Upper lobe of left lung (tissue), 6 donors: ENCODE data around the gene MT3. TPM values are rescaled to one million over a fixed set of nuclear protein-coding genes. Genes with fewer than 3 reads are reported as not detected.
A peak's percentile ranks its signal among the peaks of the same experiment; 100 is the strongest.
"Not testable (repeated sequence)": the region's sequence is repeated elsewhere in the genome, so short reads cannot be mapped to it uniquely, and the experiment has no call there.

Source experiments
- ATAC-seq, 2 donors: fragments of 200-7000 bp; cut with Tn5 transposase; one replicate each; pipeline ENCODE4 v1.9.1; 2022; ENCODE audit warnings: mild to moderate bottlenecking in 2 of 2, moderate library complexity in 2 of 2; ENCODE audit not compliant: low FRiP score in 2 of 2
- DNase-seq, 2 donors: peaks; one replicate each; pipeline ENCODE4 v3.0.0-alpha.2; 2019 to 2020
- H3K27ac ChIP-seq, 4 donors: fragments of 200-600 bp; sonication (generic); one replicate each; pipeline ENCODE4 v1.5.1; 2016 to 2019
- H3K27me3 ChIP-seq, 4 donors: fragments of 200-600 bp; sonication (generic); one replicate each; pipeline ENCODE4 v1.5.1; 2017 to 2019
- H3K36me3 ChIP-seq, 4 donors: fragments of 200-600 bp; sonication (generic); one replicate each; pipeline ENCODE4 v1.5.1; 2016 to 2019
- H3K4me1 ChIP-seq, 4 donors: fragments of 200-600 bp; sonication (generic); one replicate each; pipeline ENCODE4 v1.5.1; 2018 to 2019
- H3K4me3 ChIP-seq, 4 donors: fragments of 200-600 bp; sonication (generic); one replicate each; pipeline ENCODE4 v1.5.1; 2017 to 2019; ENCODE audit warnings: mild to moderate bottlenecking in 2 of 4, moderate library complexity in 1 of 4
- H3K9me3 ChIP-seq, 4 donors: fragments of 200-600 bp; sonication (generic); one replicate each; pipeline ENCODE4 v1.5.1; 2018 to 2019
- EP300 ChIP-seq, 4 donors: sonication (generic); formaldehyde crosslinking; IDR thresholded peaks; one replicate each; pipeline ENCODE4 v1.5.1; 2017; ENCODE audit warnings: antibody characterized with exemption in 4 of 4, control low read depth in 2 of 4
- POLR2A ChIP-seq, 4 donors: fragments of 450-650 bp; IDR thresholded peaks; one replicate each; pipeline ENCODE4 v1.5.1; 2016 to 2017; ENCODE audit warnings: antibody characterized with exemption in 4 of 4, mild to moderate bottlenecking in 2 of 4
- POLR2AphosphoS5 ChIP-seq, 2 donors: sonication (generic); formaldehyde crosslinking; IDR thresholded peaks; one replicate each; pipeline ENCODE4 v1.5.1; 2017; ENCODE audit warnings: antibody characterized with exemption in 2 of 2
- WGBS, 2 donors: methylation state at CpG; one replicate each; pipeline ENCODE4 v1.1.5; 2017 to 2018; 5-methylcytosine and 5-hydroxymethylcytosine counted together
- total RNA-seq, 6 donors: library from RNA; depleted of rRNA in 4 of 6; stranded (reverse); fragments of >200 nt in 4 of 6; gene quantifications; one replicate each; pipeline versions ENCODE4 v1.1.0 to v1.2.1, GENCODE V29; 2016 to 2021
- TF ChIP-seq, protein P1 (sequence below), 6 experiments: fragments of 450-650 bp in 4 of 6; fragments of 200-600 bp in 2 of 6; sonication (generic) in 2 of 6; IDR thresholded peaks; one replicate each; pipeline ENCODE4 v1.5.1; 2016 to 2019; ENCODE audit warnings: antibody characterized with exemption in 6 of 6
- donor health status: DM: no; HTN: no; CAD: no; lungs with moderate emphysema.
- donor health status: DM: no; HTN: yes; CAD: no; lungs with severe emphysema.

Gene MT3
- total RNA-seq, 6 donors from 2014 or later: 1.4 to 1.5 TPM; not detected in 4

DNA sequence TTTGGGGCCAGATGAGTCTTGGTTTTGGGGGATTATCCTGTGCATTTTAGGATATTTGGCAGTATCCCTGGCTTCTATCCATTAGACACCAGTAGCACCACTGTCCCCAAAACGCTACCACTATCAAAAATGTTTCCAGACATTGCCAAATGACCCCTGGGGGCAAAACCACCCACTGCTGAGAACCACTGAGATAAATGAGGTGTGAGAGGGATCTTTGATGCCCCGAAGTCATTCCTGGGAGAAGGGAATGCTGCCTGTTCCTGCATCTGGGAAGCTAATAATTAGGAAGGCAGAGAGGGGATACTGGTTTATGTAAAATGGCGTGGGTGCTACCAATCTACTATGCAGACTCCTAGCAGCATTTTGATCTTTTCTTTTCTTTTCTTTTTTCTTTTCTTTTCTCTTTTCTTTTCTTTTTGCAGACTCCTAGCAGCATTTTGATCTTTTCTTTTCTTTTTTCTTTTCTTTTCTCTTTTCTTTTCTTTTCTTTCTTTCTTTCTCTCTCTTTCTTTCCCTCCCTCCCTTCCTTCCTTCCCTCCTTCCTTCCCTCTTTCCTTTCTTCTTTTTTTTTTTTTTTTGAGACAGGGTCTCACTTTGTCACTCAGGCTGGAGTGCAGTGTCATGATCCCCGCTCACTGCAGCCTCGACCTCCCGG lies 8.8 kb upstream of the MT3 start:
- no peaks in the 10 kb centered on the region for H3K36me3 ChIP-seq
- DNase-seq (no peak), ATAC-seq (no peak)
- H3K27ac ChIP-seq: no peak overlapping the region
- 78 to 84% methylated on average over 6 of the region's 6 CpGs for WGBS, 2 donors
- TF ChIP-seq POLR2A (IDR thresholded peaks at IDR 0.05) (no peak), POLR2AphosphoS5 (IDR thresholded peaks at IDR 0.05) (no peak), EP300 (IDR thresholded peaks at IDR 0.05) (no peak)
- TF ChIP-seq, protein P1, sequence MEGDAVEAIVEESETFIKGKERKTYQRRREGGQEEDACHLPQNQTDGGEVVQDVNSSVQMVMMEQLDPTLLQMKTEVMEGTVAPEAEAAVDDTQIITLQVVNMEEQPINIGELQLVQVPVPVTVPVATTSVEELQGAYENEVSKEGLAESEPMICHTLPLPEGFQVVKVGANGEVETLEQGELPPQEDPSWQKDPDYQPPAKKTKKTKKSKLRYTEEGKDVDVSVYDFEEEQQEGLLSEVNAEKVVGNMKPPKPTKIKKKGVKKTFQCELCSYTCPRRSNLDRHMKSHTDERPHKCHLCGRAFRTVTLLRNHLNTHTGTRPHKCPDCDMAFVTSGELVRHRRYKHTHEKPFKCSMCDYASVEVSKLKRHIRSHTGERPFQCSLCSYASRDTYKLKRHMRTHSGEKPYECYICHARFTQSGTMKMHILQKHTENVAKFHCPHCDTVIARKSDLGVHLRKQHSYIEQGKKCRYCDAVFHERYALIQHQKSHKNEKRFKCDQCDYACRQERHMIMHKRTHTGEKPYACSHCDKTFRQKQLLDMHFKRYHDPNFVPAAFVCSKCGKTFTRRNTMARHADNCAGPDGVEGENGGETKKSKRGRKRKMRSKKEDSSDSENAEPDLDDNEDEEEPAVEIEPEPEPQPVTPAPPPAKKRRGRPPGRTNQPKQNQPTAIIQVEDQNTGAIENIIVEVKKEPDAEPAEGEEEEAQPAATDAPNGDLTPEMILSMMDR (IDR thresholded peaks at IDR 0.05): no peak
- no peaks in the 10 kb centered on the region for H3K27me3 ChIP-seq
- no peak overlapping the region for H3K4me3 ChIP-seq
- H3K9me3 ChIP-seq: no peaks in the 10 kb centered on the region
- H3K4me1 ChIP-seq: no peaks in the 10 kb centered on the region

DNA sequence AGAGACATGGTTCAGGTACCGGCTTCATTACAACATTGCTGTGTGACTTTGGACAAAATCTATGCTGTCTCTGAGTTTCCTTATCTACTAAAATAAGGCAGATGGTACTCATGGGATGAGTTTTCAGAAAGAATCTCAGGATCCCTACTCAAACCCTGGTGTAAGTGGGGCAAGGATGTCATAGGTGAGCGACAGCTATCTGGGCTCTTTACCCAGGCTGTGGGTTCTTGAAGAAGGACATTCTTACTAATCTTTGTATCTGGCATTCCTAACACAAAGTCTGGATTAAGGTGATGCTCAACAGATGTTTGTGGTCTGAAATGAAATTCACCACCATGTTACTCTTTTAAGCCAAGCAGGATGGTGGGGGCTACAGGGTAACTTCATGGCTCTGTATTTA lies 6.4 kb upstream of the MT3 start:
- H3K9me3 ChIP-seq, H3K4me3 ChIP-seq, ATAC-seq, H3K36me3 ChIP-seq, H3K27me3 ChIP-seq, H3K27ac ChIP-seq, DNase-seq, H3K4me1 ChIP-seq: not testable (repeated sequence)
- 95 to 100% methylated on average over 2 of the region's 2 CpGs for WGBS, 2 donors

DNA sequence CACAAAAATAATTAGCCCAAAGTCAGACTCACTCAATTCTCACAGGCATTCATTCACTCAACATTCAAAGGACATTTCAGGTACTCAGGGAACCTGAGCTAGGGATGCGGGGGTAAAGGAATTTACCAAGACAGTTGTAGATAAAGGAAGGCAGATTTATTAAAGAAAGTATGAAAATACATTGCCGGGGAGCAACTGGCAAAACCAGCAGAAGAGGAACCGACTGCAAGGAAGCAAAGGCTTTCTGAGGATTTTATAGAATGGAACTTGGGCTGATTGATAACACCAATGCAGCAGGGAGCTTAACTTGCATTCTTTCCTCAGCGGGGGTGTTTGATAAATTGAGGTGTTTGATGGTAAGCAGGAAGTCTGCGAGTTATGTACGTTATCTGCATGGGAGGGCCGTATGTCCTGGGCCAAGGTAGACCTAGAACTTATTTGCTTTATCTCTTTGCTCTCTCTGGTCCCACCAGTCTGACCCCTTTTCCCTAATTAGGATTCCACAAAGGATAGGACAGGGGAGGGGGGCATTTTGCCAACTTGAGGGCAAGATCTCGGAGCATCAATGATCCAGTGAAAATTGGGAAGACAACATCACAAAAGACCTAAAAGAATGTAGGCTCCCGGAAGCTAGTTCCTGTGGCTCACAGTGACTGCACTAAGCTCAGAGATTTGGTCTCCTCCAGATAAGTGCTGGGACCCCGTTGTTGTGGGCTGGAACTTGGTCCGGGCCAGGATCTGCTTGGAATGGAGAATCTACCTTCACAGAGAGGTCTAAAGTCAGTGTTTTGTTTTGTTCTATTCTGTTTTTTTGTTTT lies 5.8 kb upstream of the MT3 start:
- no peak for ATAC-seq
- H3K9me3 ChIP-seq: no peaks in the 10 kb centered on the region

DNA sequence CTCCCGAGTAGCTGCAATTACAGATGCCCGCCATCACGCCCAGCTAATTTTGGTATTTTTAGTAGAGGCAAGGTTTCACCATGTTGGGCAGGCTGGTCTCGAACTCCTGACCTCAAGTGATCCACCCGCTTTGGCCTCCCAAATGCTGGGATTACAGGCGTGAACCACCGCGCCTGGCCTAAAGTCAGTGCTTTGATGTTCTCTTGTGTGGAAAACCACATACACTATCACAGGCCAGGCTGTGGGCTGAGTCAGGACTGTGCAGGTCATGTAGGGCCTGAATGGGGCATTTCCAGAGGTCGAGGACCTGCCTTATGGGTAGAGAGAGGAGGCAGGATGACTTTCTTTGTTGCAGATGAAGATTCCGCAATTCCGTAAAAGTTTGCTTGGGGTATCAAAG lies 5.1 kb upstream of the MT3 start:
- Histone ChIP-seq H3K36me3 (no peaks in the 10 kb centered on the region), H3K27ac (no peak overlapping the region), H3K9me3 (no peaks in the 10 kb centered on the region), H3K4me1 (peaks cover 4 to 5% (median 5%) of the 10 kb centered on the region in 4 donors), H3K4me3 (no peak overlapping the region), H3K27me3 (peaks cover 2 to 6% (median 4%) of the 10 kb centered on the region in 4 donors)
- TF ChIP-seq POLR2AphosphoS5 (IDR thresholded peaks at IDR 0.05) (no peak), POLR2A (IDR thresholded peaks at IDR 0.05) (no peak), EP300 (IDR thresholded peaks at IDR 0.05) (no peak)
- TF ChIP-seq, protein P1 (IDR thresholded peaks at IDR 0.05): no peak
- WGBS, 2 donors: 87 to 95% methylated on average over 11 of the region's 11 CpGs
- ATAC-seq (no peak), DNase-seq (no peak)

More for the DNA sequence above, 5.8 kb upstream of the MT3 start:
- Histone ChIP-seq H3K4me1 (no peaks in the 10 kb centered on the region), H3K27me3 (no peaks in the 10 kb centered on the region), H3K36me3 (no peaks in the 10 kb centered on the region), H3K27ac (no peak overlapping the region), H3K4me3 (no peak overlapping the region)
- 76 to 77% methylated on average over 10 to 11 of the region's 11 CpGs for WGBS, 2 donors
- no peak for DNase-seq
- TF ChIP-seq, protein P1 (IDR thresholded peaks at IDR 0.05): no peak
- TF ChIP-seq POLR2A (IDR thresholded peaks at IDR 0.05): no peak
- TF ChIP-seq POLR2AphosphoS5 (IDR thresholded peaks at IDR 0.05): no peak
- TF ChIP-seq EP300 (IDR thresholded peaks at IDR 0.05): no peak

DNA sequence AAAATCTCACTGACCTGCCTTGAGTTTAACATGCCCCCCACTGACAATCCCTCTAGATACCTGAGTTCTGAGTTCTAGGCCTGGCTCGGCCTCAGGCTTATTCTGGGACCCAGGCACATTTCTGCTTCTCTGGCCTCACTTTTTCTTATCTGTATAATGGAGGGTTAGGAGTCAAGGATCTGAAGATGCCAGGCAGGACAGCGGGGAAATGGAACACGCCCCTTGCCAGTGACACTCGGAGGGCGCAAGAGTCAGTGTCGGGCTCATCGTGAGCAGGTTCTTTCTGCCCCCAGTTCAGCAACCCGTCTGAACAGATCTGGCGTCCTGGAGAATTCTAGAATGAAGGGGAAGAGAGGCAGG lies 567 bp upstream of the MT3 start:
- H3K36me3 ChIP-seq: no peaks in the 10 kb centered on the region
- 44 to 45% methylated on average over 9 of the region's 9 CpGs for WGBS, 2 donors
- no peaks in the 10 kb centered on the region for H3K9me3 ChIP-seq
- DNase-seq: no peak
- peak overlapping the region in 3 of 4 donors; percentile 31 to 46 (median 38) for H3K4me3 ChIP-seq
- ATAC-seq: no peak
- H3K4me1 ChIP-seq: peaks cover 10 to 12% (median 10%) of the 10 kb centered on the region in 4 donors
- TF ChIP-seq POLR2A (IDR thresholded peaks at IDR 0.05) (no peak), POLR2AphosphoS5 (IDR thresholded peaks at IDR 0.05) (no peak), EP300 (IDR thresholded peaks at IDR 0.05) (no peak)
- TF ChIP-seq, protein P1 (IDR thresholded peaks at IDR 0.05): no peak
- no peak overlapping the region for H3K27ac ChIP-seq
- H3K27me3 ChIP-seq: peaks cover 2 to 13% (median 8%) of the 10 kb centered on the region in 4 donors
